Stimulated activated CD8-positive, alpha-beta memory T cell treated with anti-CD3 and anti-CD28 coated beads, Interleukin-15, amount 100 ng/mL, for 48 hours (primary cell): ENCODE results near the gene TSPAN15.
"Not testable (repeated sequence)": the region's sequence is repeated elsewhere in the genome, so short reads cannot be mapped to it uniquely, and the experiment has no call there.

Experiments
- DNase-seq, 2 donors: peaks; one replicate each; pipeline ENCODE4 v3.0.0-alpha.2; 2020; ENCODE audit warnings: low read depth in 2 of 2

TSPAN15 gene

GRCh38 chr10:69503001-69503895 is 52.0 kb downstream of the TSPAN15 start:
- DNase-seq = no peak

DNA sequence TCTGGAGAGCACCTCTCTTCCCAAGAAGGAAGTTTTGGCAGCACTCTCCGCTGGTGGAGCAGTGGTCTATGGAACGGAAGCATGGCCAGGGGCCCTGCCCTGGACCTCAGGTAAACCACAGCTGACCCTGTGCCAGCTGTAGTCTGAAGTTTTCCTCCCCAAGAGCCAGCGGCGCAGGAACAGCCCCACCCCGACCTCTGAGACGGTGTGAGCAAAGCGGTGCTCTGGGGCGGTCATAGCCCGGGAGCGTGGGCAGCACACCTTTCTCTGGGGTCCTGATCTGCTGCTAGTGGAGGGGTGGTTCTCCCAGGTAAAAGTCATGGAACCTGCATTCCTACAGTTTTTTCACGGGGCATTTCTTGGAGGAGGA is 52.6 kb downstream of the TSPAN15 start:
- DNase-seq = no peak

DNA sequence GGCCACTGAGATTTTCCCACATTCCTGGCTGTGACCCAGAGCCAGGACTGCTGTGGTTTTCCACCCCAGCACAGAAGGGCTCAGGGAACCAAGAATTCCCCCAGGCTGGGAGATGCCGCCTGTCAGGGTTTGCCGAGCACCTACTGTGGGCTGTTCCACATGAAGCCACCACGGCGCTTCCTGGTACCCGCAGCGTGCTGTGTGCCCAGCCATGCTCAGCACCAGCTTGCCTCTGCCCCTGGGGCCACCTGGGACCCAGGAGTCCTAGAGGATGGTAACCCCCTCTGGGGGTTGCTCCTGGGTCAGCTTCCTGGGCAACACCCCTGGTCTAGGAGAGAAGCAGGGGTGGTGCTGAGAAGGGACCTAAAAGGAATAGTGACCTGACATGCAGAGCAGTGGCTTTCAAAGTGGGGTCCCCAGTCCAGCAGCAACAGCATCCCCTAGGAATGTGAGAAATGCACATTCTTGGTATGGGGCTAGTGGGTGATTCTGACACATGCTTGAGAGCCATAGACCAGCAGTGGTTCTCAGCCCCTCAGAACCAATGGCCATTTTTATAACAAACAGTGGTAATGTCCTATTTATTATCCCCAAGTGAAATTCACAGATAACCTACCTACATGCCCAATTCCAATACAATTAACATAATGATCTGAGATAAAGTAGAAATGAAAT is 53.4 kb downstream of the TSPAN15 start:
- no peak for DNase-seq

- no peak for DNase-seq
These were observed 54.5 kb downstream of the TSPAN15 start for GRCh38 chr10:69505636-69506318.

GRCh38 chr10:69506487-69506833 is 55.2 kb downstream of the TSPAN15 start:
- DNase-seq = no peak

GRCh38 chr10:69506834-69507713 is 55.8 kb downstream of the TSPAN15 start:
- no peak for DNase-seq

DNA sequence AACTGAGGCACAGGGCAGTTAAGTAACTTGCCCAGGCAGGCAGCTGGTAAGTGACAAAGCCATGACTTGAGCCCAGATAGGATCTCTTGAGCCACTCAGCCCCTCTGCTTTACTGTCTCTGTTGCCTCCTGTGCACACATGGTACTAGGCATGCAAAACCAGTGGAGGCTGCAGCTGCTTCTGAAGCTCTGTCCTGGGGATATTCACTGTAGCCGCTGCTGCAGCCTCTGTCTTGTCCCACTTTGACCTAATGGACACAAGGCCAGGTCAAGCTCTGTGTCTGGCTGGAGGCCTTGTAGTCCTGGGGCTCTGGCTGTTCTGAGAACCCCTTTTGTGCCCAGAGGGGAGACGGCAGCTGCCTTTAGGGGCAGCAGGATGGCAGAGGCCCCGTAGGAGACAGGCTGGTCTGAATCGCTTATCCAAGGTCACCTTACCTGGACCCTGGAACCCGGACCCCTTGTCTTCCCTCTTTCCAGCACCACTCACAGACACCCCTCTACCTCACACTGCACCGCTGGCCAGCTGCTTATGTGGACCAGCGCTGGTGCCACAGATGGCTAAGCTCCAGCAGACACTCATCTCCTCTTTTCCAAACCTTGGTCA is 57.6 kb downstream of the TSPAN15 start:
- no peak for DNase-seq

DNA sequence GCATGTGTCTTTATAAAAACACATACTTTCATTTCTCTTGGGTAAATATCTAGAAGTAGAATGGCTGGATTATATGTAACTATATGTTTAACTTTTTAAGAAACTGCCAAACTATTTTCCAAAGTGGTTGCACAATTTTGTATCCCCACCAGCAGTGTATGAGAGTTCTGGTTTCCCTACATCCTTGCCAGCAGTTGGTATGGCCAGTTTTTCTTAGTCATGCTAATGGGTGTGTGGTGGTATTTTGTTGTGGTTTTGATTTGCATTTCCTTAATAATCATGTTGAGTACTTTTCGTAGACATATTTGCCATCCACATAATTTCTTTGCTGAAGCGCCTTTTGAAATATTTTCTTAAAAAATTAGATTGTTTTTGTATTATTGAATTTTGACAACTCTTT is 61.6 kb downstream of the TSPAN15 start:
- no peak for DNase-seq

DNA sequence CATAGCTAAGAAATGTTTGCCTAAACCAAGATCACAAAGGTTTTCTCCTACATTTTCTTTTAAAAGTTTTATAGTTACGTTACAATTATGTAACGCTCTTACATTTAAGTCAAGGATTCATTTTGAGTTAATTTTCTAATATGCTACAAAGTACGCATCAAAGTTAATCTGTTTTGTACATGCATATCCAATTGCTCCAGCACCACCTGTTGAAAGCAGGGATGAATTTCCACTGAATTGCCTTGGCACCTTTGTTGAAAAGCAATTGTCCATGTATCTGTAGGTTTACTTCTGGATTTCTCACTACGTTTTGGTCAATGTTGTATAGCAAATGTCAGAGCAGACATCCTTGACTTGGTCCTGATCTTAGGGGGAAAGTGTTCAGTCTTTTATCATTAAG is 62.4 kb downstream of the TSPAN15 start:
- DNase-seq = no peak

GRCh38 chr10:69515699-69516259 is 64.5 kb downstream of the TSPAN15 start:
- peak; percentile 49 to 61 for DNase-seq

DNA sequence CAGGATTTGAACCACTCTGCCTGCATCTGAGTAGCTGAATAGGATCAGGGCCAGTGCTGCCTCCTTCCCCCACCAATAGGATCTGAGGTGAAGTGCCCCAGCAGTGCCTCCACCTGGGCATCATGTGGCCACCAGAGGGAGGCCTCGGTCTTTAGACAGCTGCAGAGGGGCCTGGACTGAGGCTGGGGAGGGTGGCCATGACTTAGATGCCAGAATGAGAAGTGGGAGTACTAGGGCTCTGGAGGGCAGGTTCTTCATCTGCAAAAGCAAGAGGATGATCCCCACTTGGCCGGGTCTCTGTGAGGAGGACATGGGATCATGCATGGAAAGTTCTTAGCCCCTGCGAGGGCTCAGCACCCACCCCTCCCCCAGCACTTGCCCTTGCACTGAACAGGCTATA is 65.1 kb downstream of the TSPAN15 start:
- peak in 1 of 2 donors; percentile 7 for DNase-seq

DNA sequence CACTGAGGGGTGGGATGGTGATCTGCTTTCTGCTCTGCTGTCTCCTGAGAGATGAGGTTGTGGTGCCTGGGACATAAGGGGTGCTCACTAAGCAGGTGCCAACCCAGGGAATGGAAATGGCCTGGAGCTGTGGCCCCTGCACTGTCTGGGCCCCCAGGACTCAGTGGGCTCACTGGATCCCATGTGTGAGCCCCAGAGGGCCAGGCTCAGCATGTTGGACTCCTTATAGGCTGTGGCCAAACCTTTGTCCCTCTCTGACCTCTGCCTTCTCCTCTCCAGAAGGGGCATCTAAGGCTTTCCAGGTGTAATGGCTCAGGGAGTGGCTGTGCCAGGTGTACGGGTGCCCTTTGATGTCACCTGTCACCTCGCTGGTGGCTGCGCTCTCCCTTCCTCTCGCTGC is 65.5 kb downstream of the TSPAN15 start:
- DNase-seq = no peak

GRCh38 chr10:69517271-69517848 is 66.1 kb downstream of the TSPAN15 start:
- DNase-seq = no peak

DNA sequence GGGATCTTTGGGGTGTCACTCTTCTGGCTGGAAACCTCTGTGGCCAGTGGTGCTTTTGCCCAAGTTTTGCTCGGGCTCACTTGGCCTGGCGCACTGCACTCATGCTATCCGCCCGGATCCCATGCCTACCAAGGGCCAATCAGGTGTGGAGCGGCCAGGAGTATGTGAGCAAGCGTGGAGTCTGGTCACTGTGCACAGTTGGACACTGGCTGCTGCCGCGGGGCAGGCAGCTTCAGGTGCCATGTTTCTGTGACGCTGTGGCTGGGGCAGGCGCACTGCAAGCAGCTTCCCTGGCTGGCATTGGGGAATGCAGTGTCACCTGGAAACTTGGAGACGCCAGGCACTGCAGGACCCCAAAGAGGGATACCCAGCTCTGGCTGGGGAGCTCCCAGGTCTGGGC is 76.7 kb downstream of the TSPAN15 start:
- DNase-seq = no peak

GRCh38 chr10:69533658-69534057 is 82.4 kb downstream of the TSPAN15 start:
- DNase-seq = no peak

GRCh38 chr10:69536521-69536920 is 85.3 kb downstream of the TSPAN15 start:
- not testable (repeated sequence) for DNase-seq

DNA sequence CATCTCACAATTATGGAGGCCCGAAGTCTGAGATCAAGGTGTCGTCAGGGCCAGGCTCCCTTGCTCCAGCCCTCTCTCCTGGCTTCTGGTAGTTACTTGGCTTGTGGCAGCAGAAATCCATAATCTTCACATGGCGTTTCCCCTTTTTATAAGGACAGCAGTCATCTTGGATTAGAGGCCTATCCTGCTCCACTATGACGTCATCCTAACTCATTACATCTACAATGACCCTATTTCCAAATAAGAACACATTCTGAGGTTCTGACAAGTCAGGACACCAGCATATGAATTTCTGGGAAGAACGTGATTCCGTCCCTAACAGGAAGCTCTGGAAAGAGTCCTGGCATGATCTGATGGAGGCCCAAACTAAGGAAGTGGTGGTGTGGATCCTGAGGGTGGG is 86.2 kb downstream of the TSPAN15 start:
- no peak for DNase-seq

DNA sequence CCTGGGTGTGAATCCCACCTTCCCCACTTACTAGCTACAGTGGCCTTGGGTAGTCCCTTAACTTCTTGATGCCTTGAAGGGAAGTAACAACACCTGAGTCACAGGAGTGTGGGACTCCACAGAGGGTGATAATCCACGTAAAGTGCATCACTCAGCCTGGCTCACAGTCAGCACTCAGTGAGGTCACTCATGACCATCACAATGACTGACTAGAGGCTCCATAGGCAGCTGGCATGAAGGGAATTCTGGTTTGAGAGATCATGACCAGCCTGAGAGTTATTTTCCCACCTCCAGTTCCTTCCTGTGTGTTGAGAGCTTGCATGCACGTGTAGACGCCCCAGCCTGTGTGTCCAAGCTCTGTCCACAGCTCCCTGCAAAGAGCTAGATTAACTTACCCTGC is 87.2 kb downstream of the TSPAN15 start:
- DNase-seq = no peak

- DNase-seq = no peak
These were observed 90.2 kb downstream of the TSPAN15 start for GRCh38 chr10:69541463-69541862.

GRCh38 chr10:69549959-69550358 is 98.7 kb downstream of the TSPAN15 start:
- no peak for DNase-seq

DNA sequence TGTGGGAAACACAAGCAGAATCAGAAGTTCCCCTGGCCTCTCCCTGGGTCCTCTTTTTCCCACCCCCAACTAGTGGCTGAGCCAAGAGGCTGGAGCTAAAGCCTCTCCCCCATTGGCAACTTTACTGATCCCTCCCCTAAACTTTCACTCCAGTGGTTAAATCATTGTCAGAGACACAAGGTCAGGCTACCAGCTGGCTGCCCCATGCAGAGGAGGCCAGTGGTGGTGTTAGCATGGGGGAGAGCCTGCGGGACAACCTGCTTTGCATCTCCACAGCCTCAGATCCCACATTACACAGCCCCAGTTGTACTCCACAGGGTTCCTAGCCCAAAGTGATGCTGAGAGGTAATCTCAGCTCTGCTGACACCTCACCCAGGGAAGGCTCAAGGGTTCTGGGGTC is 101.0 kb downstream of the TSPAN15 start:
- no peak for DNase-seq
